ENCODE measurements around the gene MYO1A.

The MYO1A gene

DNA sequence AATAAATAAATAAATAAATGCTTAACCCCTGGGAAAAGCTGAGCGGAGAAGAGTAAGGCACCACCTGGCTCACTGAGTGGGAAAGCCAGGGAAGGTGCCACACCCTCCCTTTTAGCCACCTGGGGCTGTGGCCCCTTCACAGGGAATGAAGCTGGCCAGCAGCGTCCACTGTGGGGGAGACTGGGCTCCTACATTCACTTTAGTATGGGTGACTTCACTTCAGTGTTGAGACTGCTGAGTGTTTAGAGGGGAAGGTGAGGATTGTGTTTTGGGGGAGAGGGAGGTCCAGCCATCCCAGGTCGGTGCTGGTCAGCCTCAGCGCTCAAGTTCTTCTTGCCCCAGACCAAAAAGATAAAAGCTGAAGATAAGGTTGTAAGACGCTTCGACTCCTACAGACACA is 40.6 kb upstream of the MYO1A start:
- TF ChIP-seq, protein P1, sequence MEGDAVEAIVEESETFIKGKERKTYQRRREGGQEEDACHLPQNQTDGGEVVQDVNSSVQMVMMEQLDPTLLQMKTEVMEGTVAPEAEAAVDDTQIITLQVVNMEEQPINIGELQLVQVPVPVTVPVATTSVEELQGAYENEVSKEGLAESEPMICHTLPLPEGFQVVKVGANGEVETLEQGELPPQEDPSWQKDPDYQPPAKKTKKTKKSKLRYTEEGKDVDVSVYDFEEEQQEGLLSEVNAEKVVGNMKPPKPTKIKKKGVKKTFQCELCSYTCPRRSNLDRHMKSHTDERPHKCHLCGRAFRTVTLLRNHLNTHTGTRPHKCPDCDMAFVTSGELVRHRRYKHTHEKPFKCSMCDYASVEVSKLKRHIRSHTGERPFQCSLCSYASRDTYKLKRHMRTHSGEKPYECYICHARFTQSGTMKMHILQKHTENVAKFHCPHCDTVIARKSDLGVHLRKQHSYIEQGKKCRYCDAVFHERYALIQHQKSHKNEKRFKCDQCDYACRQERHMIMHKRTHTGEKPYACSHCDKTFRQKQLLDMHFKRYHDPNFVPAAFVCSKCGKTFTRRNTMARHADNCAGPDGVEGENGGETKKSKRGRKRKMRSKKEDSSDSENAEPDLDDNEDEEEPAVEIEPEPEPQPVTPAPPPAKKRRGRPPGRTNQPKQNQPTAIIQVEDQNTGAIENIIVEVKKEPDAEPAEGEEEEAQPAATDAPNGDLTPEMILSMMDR (IDR thresholded peaks at IDR 0.05) = no peak
- TF ChIP-seq ZFX (IDR thresholded peaks at IDR 0.05; ENCODE audit: borderline replicate concordance) = no peak
- H3K27ac ChIP-seq = peak overlapping the region; percentile 97

DNA sequence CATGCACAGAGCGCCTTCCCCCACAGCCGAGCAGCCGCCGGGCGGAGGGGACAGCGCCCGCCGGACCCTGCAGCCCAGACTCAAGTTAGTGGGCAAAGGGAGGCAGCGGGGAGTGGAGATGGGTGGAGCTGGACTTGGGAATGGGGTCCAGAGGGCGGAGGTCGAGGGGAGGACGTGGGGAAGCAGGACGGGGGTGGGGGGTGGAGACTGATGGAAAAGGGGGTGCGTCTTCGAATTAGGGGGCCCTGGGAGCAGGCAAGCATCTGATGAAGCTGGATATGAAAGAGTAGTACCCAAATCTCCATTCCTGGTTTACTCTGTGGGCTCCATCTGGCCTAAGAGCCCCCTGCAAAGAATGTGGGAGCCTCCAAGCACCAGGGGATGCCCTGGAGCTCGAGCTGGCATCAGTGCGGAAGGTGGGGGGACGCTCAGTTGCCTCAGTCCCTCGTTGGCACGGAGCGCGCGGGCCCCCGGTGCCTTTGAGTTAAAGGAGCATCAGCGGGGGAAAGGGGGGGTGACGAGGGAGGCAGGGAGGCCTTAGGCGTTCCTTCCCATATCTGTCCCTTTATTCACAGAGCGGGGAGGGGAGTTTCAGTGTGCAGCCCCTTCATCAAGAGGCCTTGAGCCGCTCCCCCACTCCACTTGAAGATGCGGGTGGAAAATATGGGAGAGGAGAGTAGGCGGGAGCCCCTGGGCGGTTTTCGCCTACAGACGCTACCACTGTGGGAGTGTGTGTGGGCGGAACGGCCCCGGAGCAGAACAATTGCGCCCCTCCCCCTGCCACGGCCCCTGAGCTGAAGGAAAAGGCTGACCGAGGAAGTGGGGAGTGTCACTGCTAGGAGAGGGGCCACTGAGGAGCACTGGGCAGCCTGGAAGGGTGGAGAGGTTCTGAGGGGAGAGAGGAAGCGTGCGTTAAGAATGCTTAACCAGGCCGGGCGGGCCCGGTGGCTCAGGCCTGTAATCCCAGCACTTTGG is 39.6 kb upstream of the MYO1A start:
- peak overlapping the region; percentile 97 for H3K27ac ChIP-seq
- no peak for TF ChIP-seq ZFX (IDR thresholded peaks at IDR 0.05; ENCODE audit: borderline replicate concordance)
- TF ChIP-seq, protein P1 (IDR thresholded peaks at IDR 0.05) = no peak

DNA sequence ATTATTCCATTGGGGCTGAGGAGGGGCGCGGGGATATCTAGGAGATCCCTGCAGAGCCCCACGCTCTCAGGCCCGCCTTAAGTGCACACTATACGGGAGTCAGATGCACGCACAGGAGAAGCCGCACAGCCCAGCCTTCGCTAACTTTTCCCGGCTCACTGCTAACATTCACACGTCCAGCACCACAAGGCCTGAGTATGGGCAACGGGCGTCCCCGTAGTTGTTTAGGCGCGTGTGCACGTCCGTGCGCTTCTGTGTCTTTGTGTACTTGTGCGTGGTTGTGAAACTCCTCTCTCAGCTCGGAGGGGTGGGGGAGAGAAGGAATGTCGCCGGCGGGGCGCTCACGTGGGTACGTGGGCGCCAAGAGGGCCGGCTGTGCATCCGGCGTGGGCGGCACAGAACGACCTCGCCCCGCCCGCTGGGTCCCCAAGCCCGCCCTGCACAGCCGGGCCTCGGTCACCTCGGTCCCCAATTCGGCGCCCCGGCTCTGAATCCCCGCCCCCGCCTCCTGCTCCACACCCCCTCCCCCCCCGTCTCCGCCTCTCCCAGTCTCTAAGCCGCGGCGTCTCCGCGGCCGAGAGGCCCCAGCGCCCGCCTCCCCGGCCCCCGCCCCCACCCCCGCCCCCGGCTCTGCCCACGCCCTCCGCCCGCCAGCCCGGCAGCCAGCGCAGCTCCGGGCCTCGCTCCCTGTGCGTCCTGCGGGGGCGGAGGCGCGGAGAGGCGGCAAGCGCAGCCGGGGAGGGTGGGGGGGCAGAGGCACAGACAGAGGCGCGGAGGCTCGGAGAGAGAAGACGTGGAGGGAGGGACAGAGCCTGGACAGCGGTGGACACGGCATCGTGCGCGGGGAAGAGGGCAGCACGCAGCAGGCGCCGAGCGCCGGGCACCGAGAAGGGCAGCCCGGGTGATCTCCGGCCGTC is 38.7 kb upstream of the MYO1A start, which contains the start of gene NAB2:
TSS of gene NAB2 (plus strand) at position 761 of the 917 bp plus-strand sequence. CDS start 158 bp downstream, outside the sequence.
- TF ChIP-seq, protein P1 (IDR thresholded peaks at IDR 0.05) = no peak
- no peak for TF ChIP-seq ZFX (IDR thresholded peaks at IDR 0.05; ENCODE audit: borderline replicate concordance)

DNA sequence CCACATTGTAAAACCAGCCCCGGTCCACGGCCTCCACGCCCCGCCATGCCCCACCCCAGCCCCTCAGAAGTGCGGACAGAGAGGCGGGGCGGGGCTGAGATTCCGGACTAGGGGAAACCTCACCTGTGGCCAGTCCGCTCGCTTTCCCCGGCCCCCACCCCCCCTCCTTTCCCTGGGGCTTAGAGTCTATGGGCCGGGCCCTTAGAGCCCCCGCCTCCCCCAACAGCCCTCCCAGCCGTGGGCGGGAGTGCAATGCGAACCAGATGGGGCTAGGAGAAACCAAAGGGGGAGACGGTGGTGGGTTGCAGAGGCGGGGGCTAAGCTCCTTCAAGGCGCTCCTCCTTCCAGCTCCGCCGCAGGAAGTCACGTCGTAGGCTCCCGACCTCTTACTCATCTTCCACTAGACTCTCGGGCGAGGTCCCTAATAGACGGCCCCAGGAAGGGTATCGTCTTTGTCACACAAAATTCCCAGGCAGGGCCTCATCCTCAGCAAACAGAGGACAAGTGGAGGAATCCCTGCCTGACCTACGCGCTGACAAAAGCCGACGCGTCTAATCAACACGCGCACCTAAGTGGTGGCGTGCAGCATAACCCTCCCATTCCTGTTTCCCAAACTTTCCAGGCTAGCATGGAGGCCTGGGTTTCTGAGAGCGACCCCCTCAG is 37.9 kb upstream of the MYO1A start:
- TF ChIP-seq, protein P1 (IDR thresholded peaks at IDR 0.05) = no peak
- H3K27ac ChIP-seq = peak overlapping the region; percentile 97

More for the DNA sequence above, 38.7 kb upstream of the MYO1A start, which contains the start of gene NAB2:
- peak within 1 kb of the TSS; percentile 97 for H3K27ac ChIP-seq

DNA sequence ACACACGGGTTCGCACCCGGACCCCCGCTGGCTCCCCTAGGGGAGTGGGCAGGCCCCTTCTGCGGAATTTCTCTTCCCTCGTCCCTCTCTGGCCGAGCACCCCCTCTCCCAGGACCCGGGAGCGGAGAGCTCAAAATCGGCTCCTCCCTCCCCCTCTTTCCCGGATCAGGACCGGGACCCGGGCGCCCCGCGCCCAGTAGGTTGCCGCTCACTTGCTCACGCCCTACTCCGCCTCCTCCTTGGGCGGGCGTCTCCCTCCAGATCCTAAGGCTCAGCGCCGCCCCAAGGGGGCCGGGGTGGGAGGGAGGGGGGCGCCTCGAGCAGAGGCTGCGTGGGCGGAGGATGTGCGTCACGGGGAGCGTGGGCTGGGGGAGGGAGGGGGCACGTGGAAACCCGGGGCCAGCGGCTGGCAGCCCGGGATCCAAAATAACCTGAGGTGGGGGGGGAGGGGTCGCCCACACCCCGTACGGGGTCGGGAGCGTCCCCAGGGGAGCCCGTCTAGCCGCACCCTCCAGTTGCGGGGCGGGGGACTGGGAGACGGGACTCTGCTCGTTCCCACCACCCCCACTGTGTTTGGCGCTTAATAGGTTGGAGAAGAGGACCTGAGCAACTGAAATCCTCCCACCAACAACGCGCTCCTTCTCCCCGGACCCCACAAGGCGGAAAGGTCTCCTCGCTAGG is 37.2 kb upstream of the MYO1A start:
- peak overlapping the region; percentile 97 for H3K27ac ChIP-seq
- no peak for TF ChIP-seq ZFX (IDR thresholded peaks at IDR 0.05; ENCODE audit: borderline replicate concordance)
- TF ChIP-seq, protein P1 (IDR thresholded peaks at IDR 0.05) = no peak

DNA sequence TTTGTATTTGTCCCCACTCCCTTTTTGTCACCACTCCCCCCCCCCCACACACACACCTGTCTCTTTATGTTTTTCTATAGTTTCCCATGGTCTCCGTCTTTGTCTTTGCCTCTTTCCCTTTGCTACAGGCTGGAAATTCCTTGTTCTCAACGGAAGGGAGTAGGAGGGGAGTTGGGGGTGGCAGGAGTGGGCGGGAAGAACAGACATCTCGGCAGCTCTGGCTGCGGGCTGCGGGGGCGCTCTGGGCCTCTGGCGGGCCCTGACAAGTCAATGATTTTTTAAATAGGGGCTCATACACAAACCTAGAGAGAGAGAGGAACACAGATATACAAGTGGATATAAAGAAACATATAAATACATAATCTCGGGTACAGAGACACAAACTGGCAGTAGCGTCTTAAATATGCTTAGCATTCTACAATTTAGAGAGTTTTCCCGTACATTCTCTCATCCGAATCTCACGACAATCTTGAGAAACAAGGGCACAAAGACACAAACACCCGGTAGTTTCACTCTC is 36.6 kb upstream of the MYO1A start:
- no peak overlapping the region; the same call in 1 of the 2 replicates for H3K27ac ChIP-seq
- no peak for TF ChIP-seq ZFX (IDR thresholded peaks at IDR 0.05; ENCODE audit: borderline replicate concordance)
- TF ChIP-seq, protein P1 (IDR thresholded peaks at IDR 0.05) = peak; percentile 16; the same call in 1 of the 2 replicates

All from 22Rv1 (cell line).